Measurements from ENCODE around the gene PRKAA2. TPM values are rescaled to one million over a fixed set of nuclear protein-coding genes. Genes with fewer than 3 reads are reported as not detected.

The PRKAA2 gene
- total and polyA plus RNA-seq, 2 of the 4 experiments (the other 2 are of a cell fraction): 0.72 to 1.4 TPM

DNA sequence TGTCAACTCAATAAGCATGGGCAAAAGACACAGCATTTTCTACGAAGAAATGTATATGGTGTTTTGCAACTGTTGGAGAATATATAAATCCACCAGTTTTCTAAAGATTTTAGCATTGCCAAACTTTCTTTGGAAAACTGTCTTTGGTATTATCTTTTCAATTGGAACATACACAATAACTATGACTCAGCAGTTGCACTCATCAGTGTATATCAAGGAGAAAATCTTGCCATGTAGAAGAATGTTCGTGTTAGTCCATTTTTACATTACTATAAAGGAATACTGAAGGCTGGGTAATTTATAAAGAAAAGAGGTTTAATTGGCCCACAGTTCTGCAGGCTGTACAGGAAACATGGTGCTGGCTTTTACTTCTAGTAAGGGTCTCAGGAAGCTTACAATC lies 41.1 kb downstream of the PRKAA2 start:
- Histone ChIP-seq H2AK9ac (replicated peaks; ENCODE audit: low read depth, low read length, poor library complexity) (no peak overlapping the region), H2BK120ac (ENCODE audit: low read depth, low read length) (peak overlapping the region; percentile 76; the same call in 1 of the 2 replicates), H3K4me3 (ENCODE audit: insufficient read depth, low read depth, low read length) (no peak overlapping the region), H4K91ac (ENCODE audit: insufficient read depth, low read depth, low read length) (peak overlapping the region; percentile 77; the same call in 1 of the 2 replicates), H3K14ac (replicated peaks; ENCODE audit: low read depth, low read length) (peak overlapping the region; percentile 90; the same call in 1 of the 2 replicates), H3K36me3 (ENCODE audit: control insufficient read depth, insufficient read depth, low read length) (no peaks in the 10 kb centered on the region), H3K27ac (ENCODE audit: insufficient read depth, low read length) (peak overlapping the region; percentile 48; the same call in 1 of the 2 replicates), H4K20me1 (ENCODE audit: insufficient read depth, low read length) (no peaks in the 10 kb centered on the region), H3K4me2 (ENCODE audit: low read depth, low read length) (no peak overlapping the region), H3K4ac (ENCODE audit: low read depth, low read length) (peak overlapping the region; percentile 79; the same call in 1 of the 2 replicates), H2AFZ (replicated peaks; ENCODE audit: low read length, poor library complexity) (peak overlapping the region; percentile 54), H3K9me1 (ENCODE audit: insufficient read depth, low read length) (no peaks in the 10 kb centered on the region; the same call in 1 of the 2 replicates), H2BK20ac (ENCODE audit: low read depth, low read length) (peak overlapping the region; percentile 90), H3K79me1 (ENCODE audit: low read depth in 1 of 2, low read length in 2 of 2) (no peaks in the 10 kb centered on the region), H3K18ac (ENCODE audit: low read depth, low read length) (peak overlapping the region; percentile 33; the same call in 1 of the 2 replicates), H2BK5ac (ENCODE audit: low read depth, low read length, poor library complexity, severe bottlenecking) (peak overlapping the region; percentile 74), H3K9me3 (ENCODE audit: control insufficient read depth, insufficient read depth, low read length) (no peaks in the 10 kb centered on the region), H3K9ac (ENCODE audit: low read depth, low read length) (no peak overlapping the region), H4K5ac (ENCODE audit: low read depth, low read length) (0 out of 2 replicates have a peak overlapping the region, but pooled peaks have one; percentile 1), H4K8ac (ENCODE audit: low read depth in 2 of 2, low read length in 2 of 2) (peak overlapping the region in 1 of 2 experiments; percentile 72; a peak in 2 of 4 replicates), H3K23ac (ENCODE audit: low read depth, low read length) (peak overlapping the region; percentile 79; the same call in 1 of the 2 replicates), H3K4me1 (ENCODE audit: control insufficient read depth, insufficient read depth, low read length) (peaks cover 4% of the 10 kb centered on the region), H3K27me3 (ENCODE audit: control insufficient read depth, insufficient read depth, low read length) (no peaks in the 10 kb centered on the region), H3K56ac (ENCODE audit: extremely low read depth, insufficient read depth, low read length) (no peak overlapping the region), H2AK5ac (ENCODE audit: low read depth, low read length) (no peak overlapping the region), H2BK15ac (ENCODE audit: low read depth, low read length) (no peak overlapping the region)
- intact Hi-C loops (cut with micrococcal nuclease): no loop called here
- no peak for TF ChIP-seq RAD21 (IDR thresholded peaks at IDR 0.05; ENCODE audit: low read length)
- no peak for TF ChIP-seq BHLHE40 (IDR thresholded peaks at IDR 0.05; ENCODE audit: low read depth, low read length)
- no peak for TF ChIP-seq USF2 (IDR thresholded peaks at IDR 0.05; ENCODE audit: low read depth, low read length)
- no peak for TF ChIP-seq POLR2A (IDR thresholded peaks at IDR 0.05; ENCODE audit: low read depth, low read length)
- peak; percentile 94 for TF ChIP-seq NFE2L2 (IDR thresholded peaks at IDR 0.05; ENCODE audit: low read depth, low read length)
- TF ChIP-seq MXI1 (IDR thresholded peaks at IDR 0.05; ENCODE audit: borderline replicate concordance, low read depth, low read length): no peak
- no peak for TF ChIP-seq CHD1 (IDR thresholded peaks at IDR 0.05; ENCODE audit: low read depth, low read length)
- no peak for TF ChIP-seq MAZ (IDR thresholded peaks at IDR 0.05; ENCODE audit: borderline replicate concordance, low read depth, low read length)
- TF ChIP-seq SMC3 (IDR thresholded peaks at IDR 0.05; ENCODE audit: low read depth, low read length): no peak
- TF ChIP-seq MAFK (IDR thresholded peaks at IDR 0.05; ENCODE audit: low read depth, low read length): peak; percentile 73
- TF ChIP-seq RFX5 (IDR thresholded peaks at IDR 0.05; ENCODE audit: low read depth, low read length): no peak
- no peak for TF ChIP-seq RCOR1 (IDR thresholded peaks at IDR 0.05; ENCODE audit: insufficient replicate concordance, low read length)
- no CpG with 5 or more reads among the region's 2 CpGs for WGBS, 2 experiments (ENCODE audit: extremely low coverage in 2 of 2, insufficient read length in 1 of 2)
- POLR2A ChIA-PET (ENCODE audit: unreplicated experiment): no interaction called here
- ATAC-seq (ENCODE audit: low read depth): peak; percentile 74
- peak; percentile 66 for DNase-seq
- in situ Hi-C loops (cut with MboI; ENCODE audit: low sequenced_read_pairs): no loop called here
- CTCF ChIA-PET: no interaction called here
- dilution Hi-C loops (cut with HindIII; ENCODE audit: low sequenced_read_pairs, unreplicated experiment): no loop called here
- no TSS peak for BruUV-seq (replicated peaks)

Measured in IMR-90 (cell line).